AG04449 (cell line): ENCODE data around the gene MTUS2.

Source experiments
- CTCF ChIA-PET: fragments of 350-600 bp; formaldehyde crosslinking; extraction: SDS; loops from one replicate; lab custom pipeline; 2021; ENCODE audit warnings: antibody characterized with exemption; lab: Yijun Ruan, JAX
- POLR2A ChIA-PET: fragments of 400-600, 350-600 bp; formaldehyde crosslinking; extraction: SDS; loops from one replicate; lab custom pipeline; 2020; ENCODE audit warnings: antibody characterized with exemption, inconsistent platforms; lab: Yijun Ruan, JAX
- DNase-seq: peaks from one replicate; pipeline ENCODE4 v3.0.0-alpha.2; 2010; ENCODE audit warnings: low read depth, low spot score
- H3K4me3 ChIP-seq: 2 replicates; pipeline ENCODE4 v1.5.1; 2011; ENCODE audit warnings: low read depth, mild to moderate bottlenecking, control low read depth, low read length
- CTCF ChIP-seq: IDR thresholded peaks from one replicate; pipeline ENCODE4 v1.5.1; 2011; ENCODE audit warnings: mild to moderate bottlenecking, moderate library complexity, low read length, control low read depth, inconsistent platforms; ENCODE audit not compliant: insufficient read depth; ENCODE audit errors: missing control alignments

MTUS2 gene

GRCh38 chr13:28875846-28876615 lies 55.9 kb downstream of the MTUS2 start:
- no peak for DNase-seq
- CTCF ChIA-PET = no interaction called here

GRCh38 chr13:28877408-28877807 lies 57.3 kb downstream of the MTUS2 start:
- no peak overlapping the region for H3K4me3 ChIP-seq
- no peak for TF ChIP-seq CTCF
- no peak for DNase-seq
- CTCF ChIA-PET = no interaction called here
- POLR2A ChIA-PET = no interaction called here

More at GRCh38 chr13:28875846-28876615, 55.9 kb downstream of the MTUS2 start:
- TF ChIP-seq CTCF = no peak
- no peak overlapping the region for H3K4me3 ChIP-seq
- POLR2A ChIA-PET = no interaction called here

GRCh38 chr13:28885181-28885580 lies 65.0 kb downstream of the MTUS2 start:
- TF ChIP-seq CTCF = no peak
- no peak overlapping the region for H3K4me3 ChIP-seq
- ChIA-PET POLR2A (no interaction called here), CTCF (no interaction called here)
- no peak for DNase-seq

- DNase-seq = no peak
- no peak overlapping the region for H3K4me3 ChIP-seq
- no peak for TF ChIP-seq CTCF
- ChIA-PET POLR2A (no interaction called here), CTCF (no interaction called here)
These were observed 69.1 kb downstream of the MTUS2 start for GRCh38 chr13:28889086-28889732.

- TF ChIP-seq CTCF = no peak
- CTCF ChIA-PET = no interaction called here
- DNase-seq = no peak
- POLR2A ChIA-PET = no interaction called here
- H3K4me3 ChIP-seq = no peak overlapping the region
These were observed 70.6 kb downstream of the MTUS2 start for GRCh38 chr13:28890712-28891111.

GRCh38 chr13:28918030-28918429 lies 97.9 kb downstream of the MTUS2 start:
- no peak for TF ChIP-seq CTCF
- POLR2A ChIA-PET = no interaction called here

More at GRCh38 chr13:28918030-28918429, 97.9 kb downstream of the MTUS2 start:
- DNase-seq = no peak
- H3K4me3 ChIP-seq = no peak overlapping the region
- CTCF ChIA-PET = no interaction called here
